GM06990 (cell line): Measurements from ENCODE around the gene FNBP1.

ENCODE experiments used
- DNase-seq: peaks from one replicate; pipeline ENCODE4 v3.0.0-alpha.2; 2011; ENCODE audit not compliant: insufficient read length; ENCODE audit errors: extremely low read depth
- H3K27me3 ChIP-seq: replicated peaks from 2 replicates; pipeline ENCODE4 v1.6.0; 2011; ENCODE audit warnings: low read length; ENCODE audit not compliant: control insufficient read depth, insufficient read depth
- H3K36me3 ChIP-seq: 2 replicates; pipeline ENCODE4 v1.5.1; 2011; ENCODE audit warnings: low read length; ENCODE audit not compliant: control insufficient read depth, insufficient read depth
- H3K4me3 ChIP-seq: replicated peaks from 2 replicates; pipeline ENCODE4 v1.5.1; 2011; ENCODE audit warnings: low read depth, mild to moderate bottlenecking, control low read depth, low read length
- CTCF ChIP-seq: IDR thresholded peaks from 2 replicates; pipeline ENCODE4 v1.5.1; 2011; ENCODE audit warnings: low read length, control low read depth, mild to moderate bottlenecking, inconsistent platforms; ENCODE audit not compliant: insufficient read depth, poor library complexity, severe bottlenecking

Gene FNBP1

DNA sequence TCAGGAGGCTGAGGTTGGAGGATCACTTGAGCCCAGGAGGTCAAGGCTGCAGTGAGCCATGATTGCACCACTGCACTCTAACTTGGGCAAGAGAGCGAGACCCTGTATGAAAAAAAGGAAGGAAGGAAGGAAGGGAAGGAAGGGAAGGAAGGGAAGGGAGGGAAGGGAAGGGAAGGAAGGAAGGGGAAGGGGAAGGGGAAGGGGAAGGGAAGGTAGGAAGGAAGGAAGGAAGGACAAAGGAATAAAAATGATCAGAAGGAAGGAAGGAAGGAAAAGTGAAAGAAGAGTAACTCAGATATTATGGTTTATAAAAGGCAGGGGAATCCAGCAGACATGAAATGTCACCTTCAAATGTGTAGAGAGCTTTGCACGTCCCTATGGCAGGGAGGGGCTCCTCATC, 143.4 kb downstream of the FNBP1 start:
- TF ChIP-seq CTCF, result no peak
- Histone ChIP-seq H3K27me3 (no peaks in the 10 kb centered on the region), H3K4me3 (no peak overlapping the region), H3K36me3 (peaks cover 38% of the 10 kb centered on the region)
- no peak for DNase-seq

DNA sequence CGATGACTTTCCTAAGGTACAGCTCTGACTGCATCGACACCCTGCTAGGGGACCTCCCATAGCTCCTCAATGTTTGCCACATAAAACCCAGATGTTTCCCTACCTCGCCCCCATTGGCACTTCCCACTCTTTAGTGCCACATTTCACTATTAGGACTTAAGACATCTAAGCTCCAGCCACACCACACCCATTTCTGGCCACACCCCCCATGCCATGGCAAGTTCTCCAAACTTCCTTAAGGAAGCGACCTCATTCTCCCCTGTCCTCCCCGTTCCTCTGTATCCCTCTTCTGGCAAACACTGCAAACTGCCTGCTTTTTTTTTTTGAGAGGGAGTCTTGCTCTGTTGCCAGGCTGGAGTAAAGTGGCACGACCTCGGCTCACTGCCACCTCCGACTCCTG, 144.8 kb downstream of the FNBP1 start:
- Histone ChIP-seq H3K27me3 (no peaks in the 10 kb centered on the region), H3K4me3 (no peak overlapping the region), H3K36me3 (peaks cover 38% of the 10 kb centered on the region)
- TF ChIP-seq CTCF, result no peak
- DNase-seq, result no peak

DNA sequence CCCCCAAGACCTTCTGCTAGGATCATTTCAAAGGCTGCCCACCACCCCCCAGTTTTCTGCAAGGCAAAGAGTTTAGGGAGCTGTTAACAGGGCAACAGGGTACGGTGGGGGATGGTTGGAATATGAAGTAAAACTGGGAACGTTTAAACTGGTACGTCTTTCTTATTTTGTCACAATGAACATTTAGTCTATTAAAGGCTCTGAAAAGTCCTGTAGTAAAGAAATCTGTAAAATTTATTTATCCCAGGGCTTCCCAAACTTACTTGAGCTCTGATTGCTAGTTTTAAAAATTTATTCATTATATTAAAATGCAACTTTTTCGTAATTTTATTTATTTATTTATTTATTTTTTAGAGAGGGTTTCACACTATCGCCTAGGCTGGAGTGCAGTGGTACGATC, 145.7 kb downstream of the FNBP1 start:
- peaks cover 36% of the 10 kb centered on the region for H3K36me3 ChIP-seq
- H3K27me3 ChIP-seq, result no peaks in the 10 kb centered on the region
- no peak overlapping the region for H3K4me3 ChIP-seq
- TF ChIP-seq CTCF, result no peak
- DNase-seq, result no peak

DNA sequence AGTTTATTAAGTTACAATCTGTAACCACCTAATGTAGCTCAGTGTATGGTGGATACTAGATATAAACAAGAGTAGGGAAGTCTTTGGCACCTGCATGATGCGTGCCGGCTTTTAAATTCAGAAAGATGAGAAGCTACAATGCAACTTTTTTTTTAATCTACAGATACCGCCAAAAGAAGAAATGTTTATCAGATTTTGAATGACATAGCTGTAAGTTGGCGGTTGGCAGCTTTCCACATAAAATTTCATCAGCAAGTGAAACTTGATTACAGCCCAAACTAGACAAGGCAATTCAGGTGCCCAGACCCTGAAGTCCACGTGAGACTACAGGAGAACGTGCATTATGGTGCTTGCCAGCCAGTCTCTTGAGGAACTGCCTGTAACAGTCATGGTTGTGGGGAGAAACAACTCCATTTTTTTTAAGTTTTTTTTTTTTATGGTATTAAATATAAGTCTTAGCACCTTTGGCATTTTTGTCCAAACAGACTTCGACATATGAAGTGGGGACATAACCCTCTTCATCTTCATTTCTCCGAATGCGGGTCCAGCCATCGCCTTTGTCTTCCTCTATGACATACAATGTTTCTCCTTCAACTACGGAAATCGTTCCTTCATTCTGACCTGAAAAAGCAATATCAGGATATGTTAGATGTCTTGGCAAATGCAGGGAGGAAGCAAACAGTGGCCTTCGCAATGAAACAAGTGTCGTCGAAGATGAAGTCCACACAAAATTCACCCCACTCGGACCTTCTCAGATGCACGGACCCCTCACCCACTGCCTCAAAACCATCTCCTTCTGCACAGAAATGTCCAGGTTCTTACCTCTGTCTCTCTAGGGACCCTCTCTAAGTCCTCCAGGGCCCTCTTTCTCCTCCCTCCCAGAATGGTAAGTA, 147.4 kb downstream of the FNBP1 start:
- Histone ChIP-seq H3K4me3 (no peak overlapping the region), H3K27me3 (no peaks in the 10 kb centered on the region), H3K36me3 (peaks cover 32% of the 10 kb centered on the region)
- no peak for DNase-seq
- no peak for TF ChIP-seq CTCF

GRCh38 chr9:129894120-129894823, 148.7 kb downstream of the FNBP1 start:
- no peak for TF ChIP-seq CTCF
- Histone ChIP-seq H3K4me3 (no peak overlapping the region), H3K27me3 (no peaks in the 10 kb centered on the region), H3K36me3 (peaks cover 34% of the 10 kb centered on the region)
- DNase-seq, result no peak
